SK-N-SH treated with all-trans-retinoic acid at 6 μM for 48 hours (cell line): ENCODE results near the gene CROCC2.

Experiments used
- ATAC-seq: fragments of 200-7000 bp; cut with Tn5 transposase; 3 replicates; pipeline ENCODE4 v1.9.1; 2020; ENCODE audit warnings: mild to moderate bottlenecking, moderate library complexity
- ARNTL ChIP-seq: fragments of 450-650 bp; formaldehyde crosslinking; IDR thresholded peaks from 2 replicates; pipeline ENCODE4 v1.5.0; 2020; ENCODE audit warnings: low read depth, mild to moderate bottlenecking, moderate library complexity, borderline replicate concordance
- BACH2 ChIP-seq: fragments of 250-450 bp; sonication (Bioruptor Pico); IDR thresholded peaks from 2 replicates; pipeline ENCODE4 v1.9.0; 2021; ENCODE audit warnings: mild to moderate bottlenecking, borderline replicate concordance
- CSDC2 ChIP-seq: fragments of 250-450 bp; sonication (Bioruptor Pico); IDR thresholded peaks from 2 replicates; pipeline ENCODE4 v1.5.0; 2020; ENCODE audit warnings: mild to moderate bottlenecking, moderate library complexity
- ESRRG ChIP-seq: fragments of 250-450 bp; sonication (Bioruptor Pico); IDR thresholded peaks from 2 replicates; pipeline ENCODE4 v1.6.1; 2021; ENCODE audit warnings: mild to moderate bottlenecking
- GLIS3 ChIP-seq: fragments of 250-450 bp; sonication (Bioruptor Pico); IDR thresholded peaks from 2 replicates; pipeline ENCODE4 v1.5.0; 2020; ENCODE audit warnings: mild to moderate bottlenecking, moderate library complexity
- ISL1 ChIP-seq: fragments of 250-450 bp; sonication (Bioruptor Pico); IDR thresholded peaks from 2 replicates; pipeline ENCODE4 v2.1.2; 2022; ENCODE audit warnings: mild to moderate bottlenecking, moderate library complexity
- OSR1 ChIP-seq: fragments of 250-450 bp; sonication (Bioruptor Pico); IDR thresholded peaks from 2 replicates; pipeline ENCODE4 v1.8.0; 2022; ENCODE audit warnings: moderate library complexity, mild to moderate bottlenecking, inconsistent platforms
- PPARA ChIP-seq: fragments of 250-450 bp; sonication (Bioruptor Pico); IDR thresholded peaks from 2 replicates; pipeline ENCODE4 v1.5.0; 2020; ENCODE audit warnings: mild to moderate bottlenecking, borderline replicate concordance
- RARB ChIP-seq: fragments of 250-450 bp; sonication (Bioruptor Pico); IDR thresholded peaks from 2 replicates; pipeline ENCODE4 v1.8.0; 2021; ENCODE audit warnings: mild to moderate bottlenecking, moderate library complexity
- SNAI2 ChIP-seq: fragments of 250-450 bp; sonication (Bioruptor Pico); IDR thresholded peaks from 2 replicates; pipeline ENCODE4 v1.5.0; 2020; ENCODE audit warnings: mild to moderate bottlenecking, moderate library complexity
- TCF4 ChIP-seq: fragments of 250-450 bp; sonication (Bioruptor Pico); IDR thresholded peaks from 2 replicates; pipeline ENCODE4 v1.8.0; 2021; ENCODE audit warnings: mild to moderate bottlenecking, moderate library complexity, borderline replicate concordance
- TOX ChIP-seq: fragments of 250-450 bp; sonication (Bioruptor Pico); IDR thresholded peaks from 2 replicates; pipeline ENCODE4 v1.8.0; 2021; ENCODE audit warnings: mild to moderate bottlenecking, moderate library complexity, borderline replicate concordance
- ZC3H10 ChIP-seq: fragments of 250-450 bp; sonication (Bioruptor Pico); IDR thresholded peaks from 2 replicates; pipeline ENCODE4 v1.5.1; 2021; ENCODE audit warnings: mild to moderate bottlenecking, moderate library complexity
- ZFP30 ChIP-seq: fragments of 450-650 bp; formaldehyde crosslinking; IDR thresholded peaks from 2 replicates; pipeline ENCODE4 v1.5.0; 2022; ENCODE audit warnings: mild to moderate bottlenecking, moderate library complexity
- ZNF565 ChIP-seq: fragments of 450-650 bp; formaldehyde crosslinking; conservative IDR thresholded peaks from 2 replicates; pipeline ENCODE4 v1.5.0; 2020; ENCODE audit warnings: low read depth, mild to moderate bottlenecking, moderate library complexity
- ZNF70 ChIP-seq: fragments of 450-650 bp; formaldehyde crosslinking; IDR thresholded peaks from 2 replicates; pipeline ENCODE4 v1.5.0; 2020; ENCODE audit warnings: mild to moderate bottlenecking, moderate library complexity
- ZNF8 ChIP-seq: fragments of 450-650 bp; formaldehyde crosslinking; IDR thresholded peaks from 2 replicates; pipeline ENCODE4 v1.5.0; 2020; ENCODE audit warnings: mild to moderate bottlenecking, moderate library complexity
- TF ChIP-seq, protein P1 (sequence below): fragments of 250-450 bp; sonication (Bioruptor Pico); IDR thresholded peaks from 2 replicates; pipeline ENCODE4 v1.5.0; 2020; ENCODE audit warnings: mild to moderate bottlenecking, moderate library complexity
- TF ChIP-seq, protein P2 (sequence below): fragments of 250-450 bp; sonication (Bioruptor Pico); IDR thresholded peaks from 2 replicates; pipeline ENCODE4 v1.5.1; 2021; ENCODE audit warnings: mild to moderate bottlenecking, moderate library complexity
- TF ChIP-seq, protein P3 (sequence below): fragments of 250-450 bp; sonication (Bioruptor Pico); IDR thresholded peaks from 2 replicates; pipeline ENCODE4 v1.5.1; 2020; ENCODE audit warnings: low read depth, mild to moderate bottlenecking, moderate library complexity
- TF ChIP-seq, protein P4 (sequence below): fragments of 250-450 bp; sonication (Bioruptor Pico); IDR thresholded peaks from 2 replicates; pipeline ENCODE4 v1.8.0; 2021; ENCODE audit warnings: low read depth, mild to moderate bottlenecking, moderate library complexity, borderline replicate concordance
- TF ChIP-seq, protein P5 (sequence below): fragments of 250-450 bp; sonication (Bioruptor Pico); IDR thresholded peaks from 2 replicates; pipeline ENCODE4 v1.8.0; 2020; ENCODE audit warnings: mild to moderate bottlenecking, moderate library complexity, borderline replicate concordance

CROCC2 gene

DNA sequence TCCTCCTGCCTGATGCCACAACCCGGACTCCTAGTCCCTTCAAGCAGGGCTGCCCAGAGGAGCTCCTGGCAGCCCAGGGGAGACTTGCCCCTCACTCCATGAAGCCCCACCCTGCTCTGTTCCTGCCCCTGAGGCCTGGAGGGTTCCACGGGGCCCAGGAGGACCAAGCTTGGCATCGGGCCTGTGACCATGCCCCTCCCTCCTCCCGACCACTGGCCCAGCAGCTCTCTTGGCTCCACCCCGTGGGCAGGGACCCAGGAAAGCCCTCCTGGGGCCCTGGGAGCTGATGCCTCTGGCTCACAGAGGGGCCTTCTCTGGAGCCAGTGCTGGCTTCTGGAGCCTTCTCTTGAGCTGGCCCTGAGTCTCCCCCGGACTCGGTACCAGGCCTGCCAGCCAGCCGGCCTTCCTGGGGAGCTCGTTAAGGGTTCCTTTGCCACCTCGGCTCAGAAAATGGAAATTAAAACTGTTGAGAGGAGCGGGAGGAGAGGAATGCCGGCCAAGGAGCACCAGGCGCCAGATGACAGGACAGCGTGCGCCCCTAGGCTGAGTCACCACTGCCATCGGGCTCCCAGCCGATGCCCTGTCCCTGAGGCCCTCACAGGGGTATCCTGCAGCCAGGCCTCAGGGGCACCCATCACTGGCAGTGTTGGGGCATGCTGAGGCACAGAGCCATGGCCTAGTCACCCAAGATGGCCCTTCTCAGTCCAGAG, 51.7 kb downstream of the CROCC2 start (continued):
- TF ChIP-seq CSDC2 (no peak), ZNF70 (no peak)
- TF ChIP-seq, protein P1, sequence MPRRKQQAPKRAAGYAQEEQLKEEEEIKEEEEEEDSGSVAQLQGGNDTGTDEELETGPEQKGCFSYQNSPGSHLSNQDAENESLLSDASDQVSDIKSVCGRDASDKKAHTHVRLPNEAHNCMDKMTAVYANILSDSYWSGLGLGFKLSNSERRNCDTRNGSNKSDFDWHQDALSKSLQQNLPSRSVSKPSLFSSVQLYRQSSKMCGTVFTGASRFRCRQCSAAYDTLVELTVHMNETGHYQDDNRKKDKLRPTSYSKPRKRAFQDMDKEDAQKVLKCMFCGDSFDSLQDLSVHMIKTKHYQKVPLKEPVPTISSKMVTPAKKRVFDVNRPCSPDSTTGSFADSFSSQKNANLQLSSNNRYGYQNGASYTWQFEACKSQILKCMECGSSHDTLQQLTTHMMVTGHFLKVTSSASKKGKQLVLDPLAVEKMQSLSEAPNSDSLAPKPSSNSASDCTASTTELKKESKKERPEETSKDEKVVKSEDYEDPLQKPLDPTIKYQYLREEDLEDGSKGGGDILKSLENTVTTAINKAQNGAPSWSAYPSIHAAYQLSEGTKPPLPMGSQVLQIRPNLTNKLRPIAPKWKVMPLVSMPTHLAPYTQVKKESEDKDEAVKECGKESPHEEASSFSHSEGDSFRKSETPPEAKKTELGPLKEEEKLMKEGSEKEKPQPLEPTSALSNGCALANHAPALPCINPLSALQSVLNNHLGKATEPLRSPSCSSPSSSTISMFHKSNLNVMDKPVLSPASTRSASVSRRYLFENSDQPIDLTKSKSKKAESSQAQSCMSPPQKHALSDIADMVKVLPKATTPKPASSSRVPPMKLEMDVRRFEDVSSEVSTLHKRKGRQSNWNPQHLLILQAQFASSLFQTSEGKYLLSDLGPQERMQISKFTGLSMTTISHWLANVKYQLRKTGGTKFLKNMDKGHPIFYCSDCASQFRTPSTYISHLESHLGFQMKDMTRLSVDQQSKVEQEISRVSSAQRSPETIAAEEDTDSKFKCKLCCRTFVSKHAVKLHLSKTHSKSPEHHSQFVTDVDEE (CRISPR knock-in tag), result no peak

DNA sequence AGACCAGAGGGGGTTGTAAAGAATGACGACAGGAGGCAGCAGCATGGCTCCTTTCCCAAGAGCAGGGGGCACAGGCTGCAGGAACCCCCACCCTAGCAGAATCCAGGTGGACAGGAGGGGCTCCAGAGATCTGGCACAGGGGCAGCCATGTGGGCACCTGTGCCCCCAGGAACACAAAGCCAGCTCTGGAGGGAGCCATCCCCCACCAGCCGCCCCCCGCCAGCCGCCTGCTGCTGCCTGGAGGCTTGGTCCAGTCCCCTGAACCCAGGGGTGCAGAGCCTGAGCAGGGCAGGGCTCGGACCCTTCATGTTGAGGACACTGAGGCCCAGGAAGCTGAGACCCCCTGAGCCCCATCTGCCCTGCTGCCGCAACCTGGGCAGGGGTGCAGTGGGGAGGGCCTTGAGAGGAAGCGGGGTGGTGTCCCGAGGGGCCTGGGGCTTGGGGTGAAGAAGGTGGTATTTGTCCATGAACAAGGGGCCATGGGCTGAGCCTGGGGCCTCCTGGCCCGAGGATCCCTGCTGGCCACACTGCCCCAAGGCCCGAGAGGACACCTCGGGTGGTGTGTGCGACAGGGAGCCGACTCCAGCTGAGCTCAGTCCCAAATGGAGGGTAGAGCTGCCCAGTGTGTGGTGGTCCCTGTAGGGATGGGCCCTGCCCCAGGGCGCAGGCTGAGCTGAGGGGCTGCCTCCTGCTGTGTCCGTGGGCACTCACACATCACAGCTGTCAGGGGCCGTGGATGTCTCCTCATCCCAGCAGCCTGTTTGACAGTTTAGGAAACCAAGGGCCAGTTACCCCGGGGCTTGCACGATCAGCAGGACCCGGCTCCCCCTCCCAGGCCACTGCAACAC, 52.5 kb downstream of the CROCC2 start:
- ATAC-seq, result no peak
- TF ChIP-seq, protein P2, sequence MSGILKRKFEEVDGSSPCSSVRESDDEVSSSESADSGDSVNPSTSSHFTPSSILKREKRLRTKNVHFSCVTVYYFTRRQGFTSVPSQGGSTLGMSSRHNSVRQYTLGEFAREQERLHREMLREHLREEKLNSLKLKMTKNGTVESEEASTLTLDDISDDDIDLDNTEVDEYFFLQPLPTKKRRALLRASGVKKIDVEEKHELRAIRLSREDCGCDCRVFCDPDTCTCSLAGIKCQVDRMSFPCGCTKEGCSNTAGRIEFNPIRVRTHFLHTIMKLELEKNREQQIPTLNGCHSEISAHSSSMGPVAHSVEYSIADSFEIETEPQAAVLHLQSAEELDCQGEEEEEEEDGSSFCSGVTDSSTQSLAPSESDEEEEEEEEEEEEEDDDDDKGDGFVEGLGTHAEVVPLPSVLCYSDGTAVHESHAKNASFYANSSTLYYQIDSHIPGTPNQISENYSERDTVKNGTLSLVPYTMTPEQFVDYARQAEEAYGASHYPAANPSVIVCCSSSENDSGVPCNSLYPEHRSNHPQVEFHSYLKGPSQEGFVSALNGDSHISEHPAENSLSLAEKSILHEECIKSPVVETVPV (CRISPR knock-in tag), result no peak
- TF ChIP-seq ISL1 (no peak), SNAI2 (CRISPR knock-in tag) (no peak), OSR1 (CRISPR knock-in tag) (no peak), ZNF565 (CRISPR knock-in tag) (no peak), ZFP30 (CRISPR knock-in tag) (no peak), ZC3H10 (no peak), CSDC2 (no peak), TOX (CRISPR knock-in tag) (no peak), BACH2 (no peak), ESRRG (no peak), RARB (no peak), ARNTL (CRISPR knock-in tag) (no peak), ZNF70 (no peak), GLIS3 (no peak)
- TF ChIP-seq, protein P3, sequence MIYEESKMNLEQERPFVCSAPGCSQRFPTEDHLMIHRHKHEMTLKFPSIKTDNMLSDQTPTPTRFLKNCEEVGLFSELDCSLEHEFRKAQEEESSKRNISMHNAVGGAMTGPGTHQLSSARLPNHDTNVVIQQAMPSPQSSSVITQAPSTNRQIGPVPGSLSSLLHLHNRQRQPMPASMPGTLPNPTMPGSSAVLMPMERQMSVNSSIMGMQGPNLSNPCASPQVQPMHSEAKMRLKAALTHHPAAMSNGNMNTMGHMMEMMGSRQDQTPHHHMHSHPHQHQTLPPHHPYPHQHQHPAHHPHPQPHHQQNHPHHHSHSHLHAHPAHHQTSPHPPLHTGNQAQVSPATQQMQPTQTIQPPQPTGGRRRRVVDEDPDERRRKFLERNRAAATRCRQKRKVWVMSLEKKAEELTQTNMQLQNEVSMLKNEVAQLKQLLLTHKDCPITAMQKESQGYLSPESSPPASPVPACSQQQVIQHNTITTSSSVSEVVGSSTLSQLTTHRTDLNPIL, result no peak
- TF ChIP-seq, protein P4, sequence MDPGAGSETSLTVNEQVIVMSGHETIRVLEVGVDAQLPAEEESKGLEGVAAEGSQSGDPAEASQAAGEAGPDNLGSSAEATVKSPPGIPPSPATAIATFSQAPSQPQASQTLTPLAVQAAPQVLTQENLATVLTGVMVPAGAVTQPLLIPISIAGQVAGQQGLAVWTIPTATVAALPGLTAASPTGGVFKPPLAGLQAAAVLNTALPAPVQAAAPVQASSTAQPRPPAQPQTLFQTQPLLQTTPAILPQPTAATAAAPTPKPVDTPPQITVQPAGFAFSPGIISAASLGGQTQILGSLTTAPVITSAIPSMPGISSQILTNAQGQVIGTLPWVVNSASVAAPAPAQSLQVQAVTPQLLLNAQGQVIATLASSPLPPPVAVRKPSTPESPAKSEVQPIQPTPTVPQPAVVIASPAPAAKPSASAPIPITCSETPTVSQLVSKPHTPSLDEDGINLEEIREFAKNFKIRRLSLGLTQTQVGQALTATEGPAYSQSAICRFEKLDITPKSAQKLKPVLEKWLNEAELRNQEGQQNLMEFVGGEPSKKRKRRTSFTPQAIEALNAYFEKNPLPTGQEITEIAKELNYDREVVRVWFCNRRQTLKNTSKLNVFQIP, result no peak
- TF ChIP-seq, protein P5, sequence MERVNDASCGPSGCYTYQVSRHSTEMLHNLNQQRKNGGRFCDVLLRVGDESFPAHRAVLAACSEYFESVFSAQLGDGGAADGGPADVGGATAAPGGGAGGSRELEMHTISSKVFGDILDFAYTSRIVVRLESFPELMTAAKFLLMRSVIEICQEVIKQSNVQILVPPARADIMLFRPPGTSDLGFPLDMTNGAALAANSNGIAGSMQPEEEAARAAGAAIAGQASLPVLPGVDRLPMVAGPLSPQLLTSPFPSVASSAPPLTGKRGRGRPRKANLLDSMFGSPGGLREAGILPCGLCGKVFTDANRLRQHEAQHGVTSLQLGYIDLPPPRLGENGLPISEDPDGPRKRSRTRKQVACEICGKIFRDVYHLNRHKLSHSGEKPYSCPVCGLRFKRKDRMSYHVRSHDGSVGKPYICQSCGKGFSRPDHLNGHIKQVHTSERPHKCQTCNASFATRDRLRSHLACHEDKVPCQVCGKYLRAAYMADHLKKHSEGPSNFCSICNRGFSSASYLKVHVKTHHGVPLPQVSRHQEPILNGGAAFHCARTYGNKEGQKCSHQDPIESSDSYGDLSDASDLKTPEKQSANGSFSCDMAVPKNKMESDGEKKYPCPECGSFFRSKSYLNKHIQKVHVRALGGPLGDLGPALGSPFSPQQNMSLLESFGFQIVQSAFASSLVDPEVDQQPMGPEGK (CRISPR knock-in tag), result no peak
- TF ChIP-seq, all 23 proteins: peak for 0

DNA sequence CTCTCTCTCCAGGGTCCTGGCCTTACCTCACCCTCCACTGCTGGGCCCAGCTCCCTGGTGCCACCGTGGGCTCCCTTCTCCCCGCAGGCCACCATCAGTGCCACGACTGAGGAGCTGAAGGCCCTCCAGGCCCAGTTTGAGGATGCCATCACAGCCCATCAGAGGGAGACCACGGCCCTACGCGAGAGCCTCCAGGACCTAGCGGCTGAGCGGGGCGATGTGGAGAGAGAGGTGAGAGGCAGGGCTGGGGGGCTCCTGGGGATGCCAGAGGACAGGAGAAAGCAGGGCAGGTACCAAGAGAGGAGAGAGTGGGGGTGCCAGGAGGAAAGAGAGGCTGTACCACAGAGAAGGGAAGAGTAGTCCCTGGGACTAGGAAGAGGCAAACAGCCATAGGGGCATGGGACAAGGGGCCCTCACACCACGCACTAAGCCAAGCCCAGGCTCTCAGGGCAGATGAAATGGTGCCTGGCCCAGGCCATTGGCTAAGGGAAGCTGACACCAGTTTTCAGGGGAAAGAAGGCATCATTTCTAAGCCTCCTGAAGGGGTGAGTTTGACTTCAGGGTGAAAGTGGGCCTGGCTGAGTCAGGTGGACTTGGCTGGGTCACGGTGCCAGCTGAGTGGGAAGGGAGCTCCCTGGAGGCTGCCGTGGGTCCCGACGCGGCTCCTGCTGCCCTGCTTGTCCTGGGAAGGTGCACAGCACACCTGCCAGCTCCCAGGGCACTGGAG, 53.2 kb downstream of the CROCC2 start:
- no peak for ATAC-seq
- TF ChIP-seq ZC3H10, result no peak
- TF ChIP-seq, protein P4, result no peak
- no peak for TF ChIP-seq ISL1
- no peak for TF ChIP-seq TCF4 (CRISPR knock-in tag)
- TF ChIP-seq ESRRG, result no peak
- TF ChIP-seq TOX (CRISPR knock-in tag), result no peak
- TF ChIP-seq CSDC2, result no peak
- TF ChIP-seq ZNF565 (CRISPR knock-in tag), result no peak
- no peak for TF ChIP-seq RARB
- no peak for TF ChIP-seq ZFP30 (CRISPR knock-in tag)
- TF ChIP-seq BACH2, result no peak
- TF ChIP-seq ZNF8, result no peak
- TF ChIP-seq SNAI2 (CRISPR knock-in tag), result no peak
- TF ChIP-seq, protein P3, result no peak
- no peak for TF ChIP-seq ZNF70
- no peak for TF ChIP-seq ARNTL (CRISPR knock-in tag)
- TF ChIP-seq PPARA, result no peak
- TF ChIP-seq OSR1 (CRISPR knock-in tag), result no peak
